ENCODE results near the gene MSGN1. TPM values are rescaled to one million over a fixed set of nuclear protein-coding genes. Genes with fewer than 3 reads are reported as not detected.

MSGN1 gene
- total RNA-seq, 2 experiments from 2014 or later, result not detected

- Mint-ChIP-seq H3K9me3 (no peaks in the 10 kb centered on the region), H3K27me3 (peaks cover 26% of the 10 kb centered on the region), H3K4me1 (ENCODE audit: low read depth) (no peaks in the 10 kb centered on the region), H3K27ac (no peak overlapping the region), H3K4me3 (no peak overlapping the region), H3K36me3 (no peaks in the 10 kb centered on the region)
- no peak for DNase-seq
- intact Hi-C loops (cut with micrococcal nuclease), result no loop called here
- ChIA-PET POLR2A (no interaction called here), CTCF (no interaction called here)
Measured at GRCh38 chr2:17793296-17793695, 23.0 kb upstream of the MSGN1 start.

DNA sequence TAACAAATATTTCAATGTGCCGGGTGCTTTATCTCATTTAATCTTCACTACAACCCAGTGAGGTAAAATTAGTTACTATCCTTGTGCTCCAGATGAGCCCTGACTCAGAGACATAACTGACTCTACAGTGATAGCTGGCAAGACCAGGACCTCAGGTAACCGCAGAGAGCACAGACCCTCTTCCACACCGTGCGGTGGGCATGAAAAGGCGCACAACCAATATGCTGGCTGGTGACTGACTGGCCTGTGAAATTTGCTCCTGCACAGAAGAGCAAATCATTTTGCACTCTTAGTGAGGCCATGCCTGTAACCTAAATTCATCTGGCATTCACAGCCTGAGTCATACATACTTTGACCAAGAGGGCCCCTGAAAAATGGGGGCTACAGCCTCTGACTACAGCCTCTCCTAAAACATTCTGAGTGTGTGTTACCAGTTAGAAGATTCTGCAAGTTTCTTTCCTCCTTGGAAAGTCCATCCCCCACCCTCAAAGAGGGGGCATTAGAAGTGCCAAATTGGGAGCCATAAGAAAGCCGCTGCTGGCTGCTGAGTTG is 22.4 kb upstream of the MSGN1 start:
- intact Hi-C loops (cut with micrococcal nuclease), result no loop called here
- peaks cover 26% of the 10 kb centered on the region for H3K27me3 Mint-ChIP-seq

GRCh38 chr2:17795309-17795708 is 21.0 kb upstream of the MSGN1 start:
- no peak overlapping the region for H3K4me3 Mint-ChIP-seq
- H3K27ac Mint-ChIP-seq, result no peak overlapping the region
- ChIA-PET CTCF (no interaction called here), POLR2A (no interaction called here)
- peaks cover 26% of the 10 kb centered on the region for H3K27me3 Mint-ChIP-seq
- no peak for DNase-seq
- no peaks in the 10 kb centered on the region for H3K36me3 Mint-ChIP-seq
- no peaks in the 10 kb centered on the region for H3K9me3 Mint-ChIP-seq
- intact Hi-C loops (cut with micrococcal nuclease), result no loop called here
- H3K4me1 Mint-ChIP-seq (ENCODE audit: low read depth), result no peaks in the 10 kb centered on the region

More for the DNA sequence above, 22.4 kb upstream of the MSGN1 start:
- no peak overlapping the region for H3K4me3 Mint-ChIP-seq
- ChIA-PET POLR2A (no interaction called here), CTCF (no interaction called here)
- H3K36me3 Mint-ChIP-seq, result no peaks in the 10 kb centered on the region
- DNase-seq, result no peak
- H3K4me1 Mint-ChIP-seq (ENCODE audit: low read depth), result no peaks in the 10 kb centered on the region
- H3K27ac Mint-ChIP-seq, result no peak overlapping the region
- no peaks in the 10 kb centered on the region for H3K9me3 Mint-ChIP-seq

- intact Hi-C loops (cut with micrococcal nuclease), result no loop called here
- H3K27ac Mint-ChIP-seq, result no peak overlapping the region
- H3K27me3 Mint-ChIP-seq, result peaks cover 14% of the 10 kb centered on the region
- H3K4me3 Mint-ChIP-seq, result no peak overlapping the region
- no peaks in the 10 kb centered on the region for H3K4me1 Mint-ChIP-seq (ENCODE audit: low read depth)
- CTCF ChIA-PET, result no interaction called here
- POLR2A ChIA-PET, result no interaction called here
- H3K36me3 Mint-ChIP-seq, result no peaks in the 10 kb centered on the region
- H3K9me3 Mint-ChIP-seq, result no peaks in the 10 kb centered on the region
- no peak for DNase-seq
Measured at GRCh38 chr2:17798338-17798737, 17.9 kb upstream of the MSGN1 start.

- Mint-ChIP-seq H3K27ac (no peak overlapping the region), H3K9me3 (no peaks in the 10 kb centered on the region), H3K4me1 (ENCODE audit: low read depth) (no peaks in the 10 kb centered on the region), H3K27me3 (peaks cover 10% of the 10 kb centered on the region), H3K4me3 (no peak overlapping the region), H3K36me3 (no peaks in the 10 kb centered on the region)
- intact Hi-C loops (cut with micrococcal nuclease), result no loop called here
- CTCF ChIA-PET, result interaction anchor here (1.2 kb wide), 1 partner anchor 8 kb away, joined by 3 read pairs; no protein-coding TSS in a partner anchor
- POLR2A ChIA-PET, result no interaction called here
- DNase-seq, result no peak
Measured at GRCh38 chr2:17799301-17800120, 16.7 kb upstream of the MSGN1 start.

DNA sequence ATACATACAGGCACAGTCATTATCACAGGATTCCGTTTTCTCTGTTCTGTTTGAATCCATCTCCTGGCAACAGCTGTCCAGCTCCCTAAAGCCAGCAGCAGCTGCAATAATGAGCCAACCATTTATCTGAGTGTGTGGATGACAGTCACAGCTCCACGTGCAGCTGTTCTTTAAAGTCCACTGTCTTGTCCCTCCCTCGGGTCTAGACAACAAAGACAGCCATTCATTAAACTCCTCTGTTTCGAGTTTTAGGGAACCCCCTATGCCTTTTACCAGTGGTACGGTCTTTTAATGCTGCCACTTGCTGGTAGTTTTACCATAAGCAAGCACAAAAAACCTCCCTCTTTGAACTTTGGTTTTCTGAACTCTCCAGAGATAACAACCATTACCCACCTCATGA is 16.0 kb upstream of the MSGN1 start:
- intact Hi-C loops (cut with micrococcal nuclease), result no loop called here
- H3K9me3 Mint-ChIP-seq, result no peaks in the 10 kb centered on the region
- H3K4me3 Mint-ChIP-seq, result no peak overlapping the region
- H3K27me3 Mint-ChIP-seq, result peaks cover 6% of the 10 kb centered on the region
- no peak overlapping the region for H3K27ac Mint-ChIP-seq
- CTCF ChIA-PET, result interaction anchor here (1.2 kb wide), 1 partner anchor 9 kb away, joined by 3 read pairs; no protein-coding TSS in a partner anchor
- DNase-seq, result no peak
- no peaks in the 10 kb centered on the region for H3K4me1 Mint-ChIP-seq (ENCODE audit: low read depth)
- POLR2A ChIA-PET, result no interaction called here
- H3K36me3 Mint-ChIP-seq, result no peaks in the 10 kb centered on the region

GRCh38 chr2:17800693-17801458 is 15.4 kb upstream of the MSGN1 start:
- no peaks in the 10 kb centered on the region for H3K36me3 Mint-ChIP-seq
- no peaks in the 10 kb centered on the region for H3K9me3 Mint-ChIP-seq
- H3K27me3 Mint-ChIP-seq, result peaks cover 6% of the 10 kb centered on the region
- H3K4me3 Mint-ChIP-seq, result no peak overlapping the region
- H3K4me1 Mint-ChIP-seq (ENCODE audit: low read depth), result no peaks in the 10 kb centered on the region
- intact Hi-C loops (cut with micrococcal nuclease), result no loop called here
- DNase-seq, result no peak
- CTCF ChIA-PET, result interaction anchor here (1.2 kb wide), 1 partner anchor 9 kb away, joined by 3 read pairs; no protein-coding TSS in a partner anchor
- POLR2A ChIA-PET, result no interaction called here
- no peak overlapping the region for H3K27ac Mint-ChIP-seq

- Mint-ChIP-seq H3K4me1 (ENCODE audit: low read depth) (no peaks in the 10 kb centered on the region), H3K36me3 (no peaks in the 10 kb centered on the region)
Measured at GRCh38 chr2:17803497-17803896, 12.8 kb upstream of the MSGN1 start.

DNA sequence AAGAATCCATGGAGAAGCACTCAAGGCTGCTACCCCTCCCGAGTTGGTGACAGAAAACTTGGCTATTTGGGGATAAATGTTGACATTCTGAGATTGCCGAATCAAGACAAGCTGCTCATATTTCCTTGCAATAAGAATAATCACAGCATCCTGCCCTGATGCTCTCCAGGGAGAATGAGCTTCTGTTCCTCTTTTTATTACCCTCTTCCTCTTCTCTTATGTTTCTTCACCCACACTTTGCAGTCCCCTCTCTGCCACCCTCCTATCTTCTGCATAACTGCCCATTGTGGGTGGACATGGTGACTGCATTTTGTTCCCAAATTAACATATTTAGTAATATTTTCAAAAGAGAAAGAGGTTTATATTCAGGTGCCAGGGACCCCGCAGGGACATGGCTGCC is 11.9 kb upstream of the MSGN1 start:
- no peak overlapping the region for H3K27ac Mint-ChIP-seq
- no peaks in the 10 kb centered on the region for H3K36me3 Mint-ChIP-seq
- ChIA-PET CTCF (no interaction called here), POLR2A (no interaction called here)
- no peak for DNase-seq
- H3K27me3 Mint-ChIP-seq, result peaks cover 8% of the 10 kb centered on the region
- intact Hi-C loops (cut with micrococcal nuclease), result no loop called here
- H3K9me3 Mint-ChIP-seq, result no peaks in the 10 kb centered on the region
- no peaks in the 10 kb centered on the region for H3K4me1 Mint-ChIP-seq (ENCODE audit: low read depth)
- no peak overlapping the region for H3K4me3 Mint-ChIP-seq

More at GRCh38 chr2:17803497-17803896, 12.8 kb upstream of the MSGN1 start:
- no peaks in the 10 kb centered on the region for H3K9me3 Mint-ChIP-seq
- POLR2A ChIA-PET, result no interaction called here
- H3K4me3 Mint-ChIP-seq, result no peak overlapping the region
- H3K27ac Mint-ChIP-seq, result no peak overlapping the region
- CTCF ChIA-PET, result no interaction called here
- H3K27me3 Mint-ChIP-seq, result peaks cover 8% of the 10 kb centered on the region
- intact Hi-C loops (cut with micrococcal nuclease), result no loop called here
- DNase-seq, result no peak

DNA sequence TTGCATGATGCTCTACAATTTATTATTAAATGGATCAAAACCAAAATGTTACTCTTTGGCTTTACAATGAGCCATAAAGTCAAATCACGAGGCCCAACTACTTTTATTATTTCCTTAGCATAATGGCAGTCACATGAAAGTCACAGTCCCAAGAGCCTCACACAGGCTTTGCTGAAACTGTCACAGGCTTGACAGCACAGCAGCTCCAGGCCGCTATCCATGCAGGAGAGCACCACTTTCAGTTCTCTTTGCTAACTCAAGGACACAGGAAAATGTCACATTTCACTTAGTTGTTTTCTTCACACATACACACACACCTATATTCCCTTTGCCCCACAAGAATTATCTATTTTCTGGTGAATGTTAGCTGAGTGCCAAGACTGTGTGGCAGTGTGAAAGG is 11.1 kb upstream of the MSGN1 start:
- Mint-ChIP-seq H3K27me3 (peaks cover 8% of the 10 kb centered on the region), H3K4me1 (ENCODE audit: low read depth) (no peaks in the 10 kb centered on the region), H3K27ac (no peak overlapping the region), H3K4me3 (no peak overlapping the region), H3K9me3 (no peaks in the 10 kb centered on the region), H3K36me3 (no peaks in the 10 kb centered on the region)
- ChIA-PET POLR2A (no interaction called here), CTCF (no interaction called here)
- no peak for DNase-seq
- intact Hi-C loops (cut with micrococcal nuclease), result no loop called here

GRCh38 chr2:17805717-17806363 is 10.4 kb upstream of the MSGN1 start:
- no peak for DNase-seq
- Mint-ChIP-seq H3K4me1 (ENCODE audit: low read depth) (no peaks in the 10 kb centered on the region), H3K9me3 (no peaks in the 10 kb centered on the region), H3K27ac (no peak overlapping the region), H3K27me3 (peaks cover 8% of the 10 kb centered on the region), H3K36me3 (no peaks in the 10 kb centered on the region), H3K4me3 (no peak overlapping the region)
- POLR2A ChIA-PET, result no interaction called here
- CTCF ChIA-PET, result no interaction called here
- intact Hi-C loops (cut with micrococcal nuclease), result no loop called here

DNA sequence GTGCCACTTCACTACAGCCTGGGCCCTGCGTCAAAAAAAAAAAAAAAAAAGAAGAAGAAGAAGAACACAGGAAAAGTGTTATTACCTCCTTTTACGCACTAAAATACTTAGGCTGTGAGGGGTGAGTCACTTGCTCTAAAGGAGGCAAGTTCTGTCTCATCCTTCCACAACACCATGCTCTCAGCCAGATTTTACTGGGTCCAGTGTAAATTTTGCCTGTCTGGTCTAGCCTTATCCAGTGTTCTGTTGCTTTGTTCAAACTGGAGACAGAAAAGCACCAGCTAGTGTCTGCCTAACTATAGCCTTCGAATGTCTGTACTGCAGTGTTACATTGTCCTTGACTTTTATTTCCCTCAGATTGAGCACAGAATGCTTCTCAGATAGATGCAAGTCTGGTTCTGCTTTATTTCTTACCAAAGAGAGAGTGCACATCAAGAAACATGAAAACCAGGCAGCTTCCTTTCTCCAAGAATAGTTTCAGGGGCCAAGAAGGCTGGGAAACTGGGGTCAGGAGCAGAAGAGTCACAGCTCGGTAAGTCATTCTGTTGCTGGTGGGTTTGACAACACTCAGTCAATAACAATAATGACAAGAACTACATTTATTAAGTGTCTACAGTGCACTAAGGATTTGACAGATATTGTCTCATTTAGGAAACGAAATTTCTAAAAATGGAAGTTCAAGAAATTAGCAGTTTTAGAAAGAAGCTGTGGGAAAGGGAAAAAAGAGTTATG is 3.1 kb upstream of the MSGN1 start:
- H3K4me1 Mint-ChIP-seq (ENCODE audit: low read depth), result no peaks in the 10 kb centered on the region
- H3K9me3 Mint-ChIP-seq, result no peaks in the 10 kb centered on the region
- H3K27me3 Mint-ChIP-seq, result peaks cover 10% of the 10 kb centered on the region
- POLR2A ChIA-PET, result no interaction called here
- H3K27ac Mint-ChIP-seq, result no peak overlapping the region
- intact Hi-C loops (cut with micrococcal nuclease), result no loop called here
- CTCF ChIA-PET, result interaction anchor here (1.5 kb wide), 1 partner anchor 93 kb away, joined by 3 read pairs; no protein-coding TSS in a partner anchor
- H3K4me3 Mint-ChIP-seq, result no peak overlapping the region
- no peaks in the 10 kb centered on the region for H3K36me3 Mint-ChIP-seq
- DNase-seq, result no peak
